HepG2 (cell line): ENCODE results near the gene SEC62. TPM values are rescaled to one million over a fixed set of nuclear protein-coding genes. Genes with fewer than 3 reads are reported as not detected.
A peak's percentile ranks its signal among the peaks of the same experiment; 100 is the strongest.

ENCODE experiments used
- ATAC-seq: fragments of 200-7000 bp; cut with Tn5 transposase; 3 replicates; pipeline ENCODE4 v1.9.1; 2020; ENCODE audit warnings: mild to moderate bottlenecking, moderate library complexity
- BruUV-seq: library from RNA; stranded (reverse); fragments of 400-500 nt; replicated peaks from 2 replicates; lab custom pipeline; 2021; lab: Mats Ljungman, UMichigan
- CTCF ChIA-PET: fragments of 300-600 bp; formaldehyde crosslinking; extraction: SDS; loops from one replicate; lab custom pipeline; 2021; ENCODE audit warnings: low total read pairs, inconsistent platforms, low intra/inter-chr PET ratio; lab: Yijun Ruan, JAX
- POLR2A ChIA-PET: fragments of 350-600 bp; sonication (Branson Sonifier 250); formaldehyde crosslinking; loops from one replicate; lab custom pipeline; 2020; ENCODE audit warnings: antibody characterized with exemption, inconsistent platforms; lab: Yijun Ruan, JAX
- DNase-seq: peaks from one replicate; pipeline ENCODE4 v3.0.0-alpha.2; 2015; ENCODE audit warnings: low spot score
- FAIRE-seq: peaks from 3 replicates; lab custom pipeline; 2011; peaks lifted over from hg19 to GRCh38; lab: Jason Lieb, UNC
- H2AFZ ChIP-seq: one replicate; pipeline ENCODE4 v1.6.1; 2011; ENCODE audit warnings: low read length, inconsistent platforms
- H3K27ac ChIP-seq: fragments of 300-600 bp; 3 replicates; pipeline ENCODE4 v1.8.0; 2011; ENCODE audit warnings: mixed run types, mild to moderate bottlenecking, mixed read lengths, low read length, inconsistent platforms; ENCODE audit not compliant: insufficient read depth; ENCODE audit errors: extremely low read length
- H3K27me3 ChIP-seq, 2 experiments: fragments of 200-600 bp in 1 of 2; 2 replicates in 1 of 2; 3 replicates in 1 of 2; pipeline versions ENCODE4 v1.6.0 to v1.8.0; 2011; ENCODE audit warnings: low read length in 2 of 2, mild to moderate bottlenecking in 2 of 2, moderate library complexity in 2 of 2, inconsistent platforms in 1 of 2; ENCODE audit not compliant: insufficient read depth in 2 of 2, control insufficient read depth in 1 of 2
- H3K36me3 ChIP-seq, 2 experiments: fragments of 200-600 bp in 1 of 2; replicated peaks in 1 of 2; 2 replicates in 1 of 2; 3 replicates in 1 of 2; pipeline versions ENCODE4 v1.5.1 to v1.8.0; 2011; ENCODE audit warnings: low read length in 2 of 2, inconsistent platforms in 1 of 2; ENCODE audit not compliant: insufficient read depth in 2 of 2, control insufficient read depth in 1 of 2
- H3K4me1 ChIP-seq: 2 replicates; pipeline ENCODE4 v1.5.1; 2012; ENCODE audit warnings: low read length, inconsistent platforms; ENCODE audit not compliant: insufficient read depth
- H3K4me2 ChIP-seq: 2 replicates; pipeline ENCODE4 v1.6.0; 2011; ENCODE audit warnings: low read depth, low read length, inconsistent platforms
- H3K4me3 ChIP-seq, 3 experiments: fragments of 200-600 bp in 1 of 3; sonication (generic), shearing (Covaris generic) in 1 of 3; replicated peaks in 1 of 3; 2 replicates each; pipeline ENCODE4 v1.5.1; 2011 to 2016; ENCODE audit warnings: low read length in 3 of 3, inconsistent platforms in 2 of 3, low read depth in 2 of 3, mild to moderate bottlenecking in 2 of 3, control low read depth in 1 of 3, mixed read lengths in 1 of 3; ENCODE audit not compliant: insufficient read depth in 1 of 3
- H3K79me2 ChIP-seq: one replicate; pipeline ENCODE4 v1.6.1; 2011; ENCODE audit warnings: low read length, inconsistent platforms; ENCODE audit not compliant: insufficient read depth
- H3K9ac ChIP-seq: 2 replicates; pipeline ENCODE4 v1.6.0; 2011; ENCODE audit warnings: mild to moderate bottlenecking, low read depth, low read length, inconsistent platforms; ENCODE audit not compliant: insufficient read depth
- H3K9me3 ChIP-seq: 2 replicates; pipeline ENCODE4 v1.5.1; 2012; ENCODE audit warnings: mild to moderate bottlenecking, low read length
- H4K20me1 ChIP-seq: 2 replicates; pipeline ENCODE4 v1.6.0; 2011; ENCODE audit warnings: inconsistent platforms, mild to moderate bottlenecking, low read length, moderate library complexity; ENCODE audit not compliant: insufficient read depth
- ARNTL ChIP-seq: sonication (generic); formaldehyde crosslinking; IDR thresholded peaks from 2 replicates; pipeline ENCODE4 v1.4.0; 2020; ENCODE audit warnings: mild to moderate bottlenecking, missing genetic modification reagents
- ATF7-NPFF ChIP-seq: sonication (generic); formaldehyde crosslinking; IDR thresholded peaks from 2 replicates; pipeline ENCODE4 v1.8.1; 2023; ENCODE audit warnings: mild to moderate bottlenecking, low read depth, missing genetic modification reagents, moderate library complexity
- BORCS8-MEF2B ChIP-seq: sonication (generic); formaldehyde crosslinking; IDR thresholded peaks from 2 replicates; pipeline ENCODE4 v1.8.0; 2022; ENCODE audit warnings: mild to moderate bottlenecking, missing genetic modification reagents
- FOSL2 ChIP-seq: sonication (generic); formaldehyde crosslinking; IDR thresholded peaks from 2 replicates; pipeline ENCODE4 v1.4.0; 2020; ENCODE audit warnings: missing genetic modification reagents
- MLXIP ChIP-seq: sonication (generic); formaldehyde crosslinking; IDR thresholded peaks from 2 replicates; pipeline ENCODE4 v1.9.0; 2021; ENCODE audit warnings: missing genetic modification reagents, borderline replicate concordance
- REL ChIP-seq: sonication (generic); formaldehyde crosslinking; conservative IDR thresholded peaks from 2 replicates; pipeline ENCODE4 v1.8.0; 2022; ENCODE audit warnings: mild to moderate bottlenecking, missing genetic modification reagents, moderate library complexity
- RFX5 ChIP-seq: IDR thresholded peaks from 2 replicates; pipeline ENCODE4 v1.6.1; 2011; ENCODE audit warnings: low read depth, low read length, improper control_type of control experiment
- SAP130 ChIP-seq: IDR thresholded peaks from 2 replicates; pipeline ENCODE4 v1.6.1; 2016; ENCODE audit warnings: low read depth
- SYNCRIP ChIP-seq: fragments of 200-400 bp; formaldehyde crosslinking; IDR thresholded peaks from 2 replicates; pipeline ENCODE4 v1.6.1; 2018; ENCODE audit warnings: mild to moderate bottlenecking, low read depth, low read length; ENCODE audit not compliant: insufficient read depth
- ZBTB43 ChIP-seq: sonication (generic); formaldehyde crosslinking; conservative IDR thresholded peaks from 2 replicates; pipeline ENCODE4 v1.4.0; 2020; ENCODE audit warnings: missing genetic modification reagents
- ZMYM3 ChIP-seq: sonication (generic); formaldehyde crosslinking; IDR thresholded peaks from 2 replicates; pipeline ENCODE4 v1.5.1; 2020; ENCODE audit warnings: mild to moderate bottlenecking, missing genetic modification reagents
- ZNF121 ChIP-seq: sonication (generic); formaldehyde crosslinking; IDR thresholded peaks from 2 replicates; pipeline ENCODE4 v1.5.0; 2020; ENCODE audit warnings: mild to moderate bottlenecking, missing genetic modification reagents
- ZNF329 ChIP-seq: sonication (generic); formaldehyde crosslinking; IDR thresholded peaks from 2 replicates; pipeline ENCODE4 v1.9.0; 2021; ENCODE audit warnings: low read depth, mild to moderate bottlenecking, missing genetic modification reagents
- ZNF644 ChIP-seq: IDR thresholded peaks from 2 replicates; pipeline ENCODE4 v1.6.1; 2016; ENCODE audit warnings: low read depth
- ZNF749 ChIP-seq: sonication (generic); formaldehyde crosslinking; IDR thresholded peaks from 2 replicates; pipeline ENCODE4 v1.8.0; 2022; ENCODE audit warnings: mild to moderate bottlenecking, missing genetic modification reagents, moderate library complexity, borderline replicate concordance
- WGBS: methylation state at CpG from one replicate; pipeline ENCODE4 v1.1.6; 2017; ENCODE audit warnings: low lambda C conversion rate; 5-methylcytosine and 5-hydroxymethylcytosine counted together
- in situ Hi-C: cut with HindIII; loops from 2 replicates; pipeline ENCODE4 v1.10.0; 2017; ENCODE audit warnings: low pct_unique_long_range_greater_than_20kb; ENCODE audit not compliant: extremely low pct_ligation_motif_present
- intact Hi-C: fragments of 100-400 bp; cut with micrococcal nuclease; formaldehyde crosslinking; loops from one replicate; pipeline ENCODE4 v1.10.0; 2022; ENCODE audit not compliant: unreplicated experiment
- polyA plus RNA-seq, 8 experiments: library from polyadenylated mRNA; depleted of rRNA in 3 of 8; stranded (reverse) in 7 of 8; unstranded in 1 of 8; fragments of >200 nt; fragmentation: Illumina TruSeq in 4 of 8; extraction: Trizol in 4 of 8; gene quantifications; 2 replicates each; pipeline versions ENCODE4 v1.2.1 to v1.2.3, GENCODE V29; 2011 to 2016; ENCODE audit warnings: low read depth in 4 of 8, missing spikeins in 1 of 8, mixed read lengths in 1 of 8; ENCODE audit not compliant: insufficient read depth in 1 of 8
- total RNA-seq, 5 experiments: library from RNA; depleted of rRNA; stranded (reverse); fragments of >200 nt; fragmentation: Illumina TruSeq; extraction: Trizol; gene quantifications; 2 replicates each; pipeline ENCODE4 v1.2.3, GENCODE V29; 2016; ENCODE audit warnings: low read depth in 1 of 5
- TF ChIP-seq, protein P1 (sequence below): sonication (generic); formaldehyde crosslinking; IDR thresholded peaks from 2 replicates; pipeline ENCODE4 v1.4.0; 2020; ENCODE audit warnings: missing genetic modification reagents

The SEC62 gene
- total and polyA plus RNA-seq, 2 of the 13 experiments (the other 11 are each of a cell fraction or from before 2014, with no cell fraction given), result 54.0 to 68.7 TPM

DNA sequence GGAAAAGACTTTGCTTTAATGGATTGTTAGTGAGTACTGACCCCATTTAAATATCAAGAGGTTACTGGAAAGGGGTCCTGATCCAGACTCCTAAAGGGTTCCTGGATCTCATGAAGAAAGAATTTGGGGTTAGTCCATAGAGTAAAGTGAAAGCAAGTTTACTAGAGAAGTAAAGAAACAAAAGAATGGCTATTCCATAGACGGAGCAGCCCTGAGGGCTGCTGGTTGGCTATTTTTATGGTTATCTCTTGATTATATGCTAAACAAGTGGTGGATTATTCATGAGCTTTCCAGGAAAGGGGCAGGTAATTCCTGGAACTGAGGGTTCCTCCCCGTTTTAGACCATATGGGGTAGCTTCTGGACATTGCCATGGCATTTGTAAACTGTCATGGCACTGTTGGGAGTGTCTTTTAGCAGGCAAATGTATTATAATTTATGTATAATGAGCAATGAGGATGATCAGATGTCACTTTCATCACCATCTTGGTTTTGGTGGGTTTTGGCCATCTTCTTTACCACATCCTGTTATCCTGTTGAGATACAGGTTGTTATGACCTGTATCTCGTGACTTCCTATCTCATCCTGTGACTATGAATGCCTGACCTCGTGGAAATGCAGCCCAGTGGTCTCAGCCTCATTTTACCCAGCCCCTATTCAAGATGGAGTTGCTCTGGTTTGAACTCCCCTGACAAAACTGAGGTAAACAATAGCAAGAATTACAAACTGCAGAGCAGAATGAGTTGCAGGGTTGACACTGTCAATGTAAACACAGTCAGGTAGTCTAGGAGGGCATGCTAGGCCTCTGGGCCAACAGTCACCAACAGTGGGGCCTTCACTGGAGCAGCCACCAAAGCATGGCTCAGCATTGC lies 60.9 kb downstream of the SEC62 start:
- ChIA-PET POLR2A (no interaction called here), CTCF (no interaction called here)
- in situ Hi-C loops (no loop called here), intact Hi-C loops (loop anchor here (10.0 kb wide), 1 partner anchor 263 kb away; the partner anchor contains the start of genes ACTRT3 and TERC)
- H3K27ac ChIP-seq, result no peak overlapping the region
- DNase-seq, result peak; percentile 25
- FAIRE-seq, result no peak
- H3K27me3 ChIP-seq, result 0 out of 5 replicates have a peak, but pooled peaks cover 0 to 6% of the 10 kb centered on the region in 2 experiments
- BruUV-seq, result no TSS peak
- H3K9me3 ChIP-seq, result no peaks in the 10 kb centered on the region
- H3K9ac ChIP-seq, result no peak overlapping the region
- no peak overlapping the region for H2AFZ ChIP-seq
- ATAC-seq, result peak; percentile 97
- H3K4me2 ChIP-seq, result peak overlapping the region; percentile 28; the same call in 1 of the 2 replicates
- no peaks in the 10 kb centered on the region for H3K36me3 ChIP-seq
- H4K20me1 ChIP-seq, result no peaks in the 10 kb centered on the region
- no peaks in the 10 kb centered on the region for H3K79me2 ChIP-seq
- H3K4me1 ChIP-seq, result peaks cover 35% of the 10 kb centered on the region
- WGBS, result 41% methylated on average over 4 of the region's 4 CpGs
- no peak overlapping the region for H3K4me3 ChIP-seq
- TF ChIP-seq ARNTL (CRISPR knock-in tag), result no peak
- peak; percentile 38; the same call in 1 of the 2 replicates for TF ChIP-seq SAP130 (CRISPR knock-in tag)
- TF ChIP-seq ZBTB43 (CRISPR knock-in tag), result no peak
- TF ChIP-seq BORCS8-MEF2B (CRISPR knock-in tag), result no peak
- peak; percentile 83 for TF ChIP-seq ZNF644 (CRISPR knock-in tag)
- no peak for TF ChIP-seq ZNF749 (CRISPR knock-in tag)
- no peak for TF ChIP-seq MLXIP (CRISPR knock-in tag)
- TF ChIP-seq ZMYM3 (CRISPR knock-in tag), result 0 out of 2 replicates have a peak, but pooled peaks have one; percentile 28
- no peak for TF ChIP-seq REL (CRISPR knock-in tag)
- TF ChIP-seq RFX5, result no peak
- TF ChIP-seq, protein P1, sequence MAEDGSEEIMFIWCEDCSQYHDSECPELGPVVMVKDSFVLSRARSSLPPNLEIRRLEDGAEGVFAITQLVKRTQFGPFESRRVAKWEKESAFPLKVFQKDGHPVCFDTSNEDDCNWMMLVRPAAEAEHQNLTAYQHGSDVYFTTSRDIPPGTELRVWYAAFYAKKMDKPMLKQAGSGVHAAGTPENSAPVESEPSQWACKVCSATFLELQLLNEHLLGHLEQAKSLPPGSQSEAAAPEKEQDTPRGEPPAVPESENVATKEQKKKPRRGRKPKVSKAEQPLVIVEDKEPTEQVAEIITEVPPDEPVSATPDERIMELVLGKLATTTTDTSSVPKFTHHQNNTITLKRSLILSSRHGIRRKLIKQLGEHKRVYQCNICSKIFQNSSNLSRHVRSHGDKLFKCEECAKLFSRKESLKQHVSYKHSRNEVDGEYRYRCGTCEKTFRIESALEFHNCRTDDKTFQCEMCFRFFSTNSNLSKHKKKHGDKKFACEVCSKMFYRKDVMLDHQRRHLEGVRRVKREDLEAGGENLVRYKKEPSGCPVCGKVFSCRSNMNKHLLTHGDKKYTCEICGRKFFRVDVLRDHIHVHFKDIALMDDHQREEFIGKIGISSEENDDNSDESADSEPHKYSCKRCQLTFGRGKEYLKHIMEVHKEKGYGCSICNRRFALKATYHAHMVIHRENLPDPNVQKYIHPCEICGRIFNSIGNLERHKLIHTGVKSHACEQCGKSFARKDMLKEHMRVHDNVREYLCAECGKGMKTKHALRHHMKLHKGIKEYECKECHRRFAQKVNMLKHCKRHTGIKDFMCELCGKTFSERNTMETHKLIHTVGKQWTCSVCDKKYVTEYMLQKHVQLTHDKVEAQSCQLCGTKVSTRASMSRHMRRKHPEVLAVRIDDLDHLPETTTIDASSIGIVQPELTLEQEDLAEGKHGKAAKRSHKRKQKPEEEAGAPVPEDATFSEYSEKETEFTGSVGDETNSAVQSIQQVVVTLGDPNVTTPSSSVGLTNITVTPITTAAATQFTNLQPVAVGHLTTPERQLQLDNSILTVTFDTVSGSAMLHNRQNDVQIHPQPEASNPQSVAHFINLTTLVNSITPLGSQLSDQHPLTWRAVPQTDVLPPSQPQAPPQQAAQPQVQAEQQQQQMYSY (CRISPR knock-in tag), result no peak
- no peak for TF ChIP-seq ZNF121 (CRISPR knock-in tag)
- TF ChIP-seq ATF7-NPFF, result no peak
- TF ChIP-seq FOSL2 (CRISPR knock-in tag), result 0 out of 2 replicates have a peak, but pooled peaks have one; percentile 19
- no peak for TF ChIP-seq ZNF329
- TF ChIP-seq SYNCRIP, result no peak
